ENCODE data around the gene SLC25A17.
A peak's percentile ranks its signal among the peaks of the same experiment; 100 is the strongest.
"Not testable (repeated sequence)": the region's sequence is repeated elsewhere in the genome, so short reads cannot be mapped to it uniquely, and the experiment has no call there.

The SLC25A17 gene

GRCh38 chr22:40844951-40845350 lies 25.8 kb upstream of the SLC25A17 start:
- Mint-ChIP-seq H3K4me3 (no peak overlapping the region), H3K9me3 (no peaks in the 10 kb centered on the region), H3K36me3 (peaks cover 45% of the 10 kb centered on the region), H3K27ac (no peak overlapping the region), H3K4me1 (peaks cover 2% of the 10 kb centered on the region), H3K27me3 (no peaks in the 10 kb centered on the region)
- CTCF ChIA-PET = no interaction called here
- no peak for DNase-seq

- Mint-ChIP-seq H3K9me3 (no peaks in the 10 kb centered on the region), H3K27me3 (no peaks in the 10 kb centered on the region), H3K27ac (no peak overlapping the region), H3K4me3 (no peak overlapping the region), H3K36me3 (peaks cover 51% of the 10 kb centered on the region), H3K4me1 (peaks cover 13% of the 10 kb centered on the region)
- no peak for DNase-seq
- CTCF ChIA-PET = no interaction called here
Observed at GRCh38 chr22:40838486-40838885, 19.3 kb upstream of the SLC25A17 start.

GRCh38 chr22:40834619-40835018 lies 15.5 kb upstream of the SLC25A17 start:
- H3K36me3 Mint-ChIP-seq = peaks cover 43% of the 10 kb centered on the region
- no peaks in the 10 kb centered on the region for H3K27me3 Mint-ChIP-seq
- peaks cover 13% of the 10 kb centered on the region for H3K4me1 Mint-ChIP-seq
- H3K9me3 Mint-ChIP-seq = no peaks in the 10 kb centered on the region
- CTCF ChIA-PET = interaction anchor here (1.1 kb wide), 1 partner anchor 151 kb away, joined by 3 read pairs; no protein-coding TSS in a partner anchor
- no peak overlapping the region for H3K27ac Mint-ChIP-seq
- no peak for DNase-seq
- no peak overlapping the region for H3K4me3 Mint-ChIP-seq

GRCh38 chr22:40829131-40829530 lies 10.0 kb upstream of the SLC25A17 start:
- no peak for DNase-seq
- no peaks in the 10 kb centered on the region for H3K27me3 Mint-ChIP-seq
- no peaks in the 10 kb centered on the region for H3K9me3 Mint-ChIP-seq
- no peak overlapping the region for H3K4me3 Mint-ChIP-seq
- no peak overlapping the region for H3K27ac Mint-ChIP-seq
- CTCF ChIA-PET = no interaction called here
- H3K36me3 Mint-ChIP-seq = peaks cover 29% of the 10 kb centered on the region
- no peaks in the 10 kb centered on the region for H3K4me1 Mint-ChIP-seq

- H3K27me3 Mint-ChIP-seq = no peaks in the 10 kb centered on the region
- no peak for DNase-seq
- H3K9me3 Mint-ChIP-seq = no peaks in the 10 kb centered on the region
- no peak overlapping the region for H3K27ac Mint-ChIP-seq
- peaks cover 25% of the 10 kb centered on the region for H3K36me3 Mint-ChIP-seq
- CTCF ChIA-PET = no interaction called here
- no peaks in the 10 kb centered on the region for H3K4me1 Mint-ChIP-seq
- H3K4me3 Mint-ChIP-seq = no peak overlapping the region
Observed at GRCh38 chr22:40826984-40827741, 8.0 kb upstream of the SLC25A17 start.

GRCh38 chr22:40826292-40826691 lies 7.1 kb upstream of the SLC25A17 start:
- CTCF ChIA-PET, H3K4me3 Mint-ChIP-seq, H3K9me3 Mint-ChIP-seq, H3K4me1 Mint-ChIP-seq, H3K27ac Mint-ChIP-seq, DNase-seq, H3K27me3 Mint-ChIP-seq: not testable (repeated sequence)
- peaks cover 23% of the 10 kb centered on the region for H3K36me3 Mint-ChIP-seq

- Mint-ChIP-seq H3K27ac (no peak overlapping the region), H3K9me3 (no peaks in the 10 kb centered on the region), H3K4me1 (peaks cover 13% of the 10 kb centered on the region), H3K27me3 (no peaks in the 10 kb centered on the region), H3K36me3 (peaks cover 12% of the 10 kb centered on the region), H3K4me3 (no peak overlapping the region)
- CTCF ChIA-PET = no interaction called here
- no peak for DNase-seq
Observed at GRCh38 chr22:40823426-40823825, 4.3 kb upstream of the SLC25A17 start.

GRCh38 chr22:40819599-40820140 lies 524 bp upstream of the SLC25A17 start:
- H3K9me3 Mint-ChIP-seq = no peaks in the 10 kb centered on the region
- H3K36me3 Mint-ChIP-seq = peaks cover 7% of the 10 kb centered on the region
- peaks cover 28% of the 10 kb centered on the region for H3K4me1 Mint-ChIP-seq
- peak; percentile 25 for DNase-seq
- CTCF ChIA-PET = no interaction called here
- peak overlapping the region; percentile 90 for H3K4me3 Mint-ChIP-seq
- H3K27ac Mint-ChIP-seq = peak overlapping the region; percentile 82
- no peaks in the 10 kb centered on the region for H3K27me3 Mint-ChIP-seq

GRCh38 chr22:40818192-40818746 lies 877 bp downstream of the SLC25A17 start:
- Mint-ChIP-seq H3K36me3 (peaks cover 11% of the 10 kb centered on the region), H3K27ac (peak overlapping the region; percentile 90), H3K9me3 (no peaks in the 10 kb centered on the region), H3K4me3 (peak overlapping the region; percentile 90), H3K4me1 (peaks cover 33% of the 10 kb centered on the region), H3K27me3 (no peaks in the 10 kb centered on the region)
- DNase-seq = no peak
- CTCF ChIA-PET = interaction anchor here (0.7 to 0.9 kb wide), 2 partner anchors 19 to 87 kb away, joined by 3 to 4 read pairs; no protein-coding TSS in a partner anchor

- peaks cover 33% of the 10 kb centered on the region for H3K4me1 Mint-ChIP-seq
- no peaks in the 10 kb centered on the region for H3K9me3 Mint-ChIP-seq
- H3K27me3 Mint-ChIP-seq = no peaks in the 10 kb centered on the region
- H3K4me3 Mint-ChIP-seq = peak overlapping the region; percentile 90
- CTCF ChIA-PET = no interaction called here
- DNase-seq = no peak
- H3K27ac Mint-ChIP-seq = peak overlapping the region; percentile 90
- peaks cover 11% of the 10 kb centered on the region for H3K36me3 Mint-ChIP-seq
Observed at GRCh38 chr22:40817737-40818136, 1.4 kb downstream of the SLC25A17 start.

GRCh38 chr22:40813912-40814315 lies 5.2 kb downstream of the SLC25A17 start:
- H3K9me3 Mint-ChIP-seq = no peaks in the 10 kb centered on the region
- DNase-seq = no peak
- peaks cover 15% of the 10 kb centered on the region for H3K36me3 Mint-ChIP-seq
- H3K27ac Mint-ChIP-seq = no peak overlapping the region
- H3K4me3 Mint-ChIP-seq = no peak overlapping the region
- peaks cover 24% of the 10 kb centered on the region for H3K4me1 Mint-ChIP-seq
- no peaks in the 10 kb centered on the region for H3K27me3 Mint-ChIP-seq
- CTCF ChIA-PET = interaction anchor here (0.9 kb wide), 1 partner anchor 35 kb away, joined by 3 read pairs; no protein-coding TSS in a partner anchor

- H3K36me3 Mint-ChIP-seq = peaks cover 8% of the 10 kb centered on the region
- no peaks in the 10 kb centered on the region for H3K4me1 Mint-ChIP-seq
- no peak for DNase-seq
- H3K9me3 Mint-ChIP-seq = no peaks in the 10 kb centered on the region
- no peaks in the 10 kb centered on the region for H3K27me3 Mint-ChIP-seq
- H3K4me3 Mint-ChIP-seq = no peak overlapping the region
- H3K27ac Mint-ChIP-seq = no peak overlapping the region
- CTCF ChIA-PET = no interaction called here
Observed at GRCh38 chr22:40808018-40808841, 10.9 kb downstream of the SLC25A17 start.

GRCh38 chr22:40806711-40807110 lies 12.4 kb downstream of the SLC25A17 start:
- H3K27ac Mint-ChIP-seq = no peak overlapping the region
- peaks cover 4% of the 10 kb centered on the region for H3K36me3 Mint-ChIP-seq
- DNase-seq = no peak
- H3K9me3 Mint-ChIP-seq = no peaks in the 10 kb centered on the region
- no peaks in the 10 kb centered on the region for H3K27me3 Mint-ChIP-seq
- CTCF ChIA-PET = no interaction called here
- H3K4me1 Mint-ChIP-seq = no peaks in the 10 kb centered on the region
- no peak overlapping the region for H3K4me3 Mint-ChIP-seq

- Mint-ChIP-seq H3K27me3 (no peaks in the 10 kb centered on the region), H3K36me3 (peaks cover 4% of the 10 kb centered on the region), H3K9me3 (no peaks in the 10 kb centered on the region), H3K4me3 (no peak overlapping the region), H3K27ac (no peak overlapping the region), H3K4me1 (no peaks in the 10 kb centered on the region)
- DNase-seq = no peak
- CTCF ChIA-PET = no interaction called here
Observed at GRCh38 chr22:40805699-40806203, 13.4 kb downstream of the SLC25A17 start.

All from activated naive CD4-positive, alpha-beta T cell treated with anti-CD3 and anti-CD28 coated beads, Interleukin-2, amount 10 ng/mL, durations not matched to agents 7 days and 5 days (primary cell).